Loucy (cell line): ENCODE results near the gene NLRP3.

ENCODE experiments used
- EZH2phosphoT487 ChIP-seq: fragments of 200-600 bp; IDR thresholded peaks from 2 replicates; pipeline ENCODE4 v1.6.1; 2018; ENCODE audit warnings: antibody characterized with exemption, mild to moderate bottlenecking, moderate library complexity, borderline replicate concordance
- TF ChIP-seq, protein P1 (sequence below): fragments of 200-600 bp; sonication (generic); conservative IDR thresholded peaks from 2 replicates; pipeline ENCODE4 v1.5.1; 2014; ENCODE audit warnings: mild to moderate bottlenecking, antibody characterized with exemption, low read length

DNA sequence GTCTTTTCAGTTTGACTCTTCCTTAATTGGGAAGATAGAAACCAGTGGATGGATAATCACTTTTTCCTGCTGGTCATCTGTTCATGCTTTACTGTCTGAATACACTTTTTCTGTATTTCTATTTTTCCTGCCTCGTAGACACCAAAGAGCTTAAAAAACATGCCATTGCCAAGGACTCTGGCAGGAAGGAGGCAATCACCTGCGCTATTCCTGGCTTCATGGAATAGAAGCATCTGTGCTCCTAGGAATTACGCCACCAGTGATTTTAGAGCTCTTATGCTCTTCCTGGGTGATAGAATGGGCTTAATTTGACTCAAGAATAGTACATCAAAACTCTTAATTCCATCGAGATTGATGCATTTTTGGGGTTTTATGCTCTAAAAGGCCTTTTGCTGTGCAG is 26.2 kb downstream of the NLRP3 start:
- TF ChIP-seq, protein P1, sequence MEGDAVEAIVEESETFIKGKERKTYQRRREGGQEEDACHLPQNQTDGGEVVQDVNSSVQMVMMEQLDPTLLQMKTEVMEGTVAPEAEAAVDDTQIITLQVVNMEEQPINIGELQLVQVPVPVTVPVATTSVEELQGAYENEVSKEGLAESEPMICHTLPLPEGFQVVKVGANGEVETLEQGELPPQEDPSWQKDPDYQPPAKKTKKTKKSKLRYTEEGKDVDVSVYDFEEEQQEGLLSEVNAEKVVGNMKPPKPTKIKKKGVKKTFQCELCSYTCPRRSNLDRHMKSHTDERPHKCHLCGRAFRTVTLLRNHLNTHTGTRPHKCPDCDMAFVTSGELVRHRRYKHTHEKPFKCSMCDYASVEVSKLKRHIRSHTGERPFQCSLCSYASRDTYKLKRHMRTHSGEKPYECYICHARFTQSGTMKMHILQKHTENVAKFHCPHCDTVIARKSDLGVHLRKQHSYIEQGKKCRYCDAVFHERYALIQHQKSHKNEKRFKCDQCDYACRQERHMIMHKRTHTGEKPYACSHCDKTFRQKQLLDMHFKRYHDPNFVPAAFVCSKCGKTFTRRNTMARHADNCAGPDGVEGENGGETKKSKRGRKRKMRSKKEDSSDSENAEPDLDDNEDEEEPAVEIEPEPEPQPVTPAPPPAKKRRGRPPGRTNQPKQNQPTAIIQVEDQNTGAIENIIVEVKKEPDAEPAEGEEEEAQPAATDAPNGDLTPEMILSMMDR: no peak
- TF ChIP-seq EZH2phosphoT487: no peak
